Testis (tissue), 3 donors: ENCODE data around the gene SQSTM1. TPM values are rescaled to one million over a fixed set of nuclear protein-coding genes. Genes with fewer than 3 reads are reported as not detected.

Experiments
- DNase-seq: peaks from one replicate; pipeline ENCODE4 v3.0.0-alpha.2; 2019
- H3K27ac ChIP-seq, 2 donors: fragments of 200-600 bp; sonication (generic); one replicate each; pipeline ENCODE4 v1.5.1; 2019
- H3K27me3 ChIP-seq: fragments of 200-600 bp; sonication (generic); one replicate; pipeline ENCODE4 v1.5.1; 2019
- H3K36me3 ChIP-seq: fragments of 200-600 bp; sonication (generic); one replicate; pipeline ENCODE4 v1.5.1; 2017; ENCODE audit warnings: low read depth; ENCODE audit errors: missing control alignments
- H3K4me1 ChIP-seq: fragments of 200-600 bp; sonication (generic); one replicate; pipeline ENCODE4 v1.5.1; 2019
- H3K4me3 ChIP-seq, 2 donors: fragments of 200-600 bp; sonication (generic); one replicate each; pipeline ENCODE4 v1.5.1; 2017 to 2019
- H3K9me3 ChIP-seq: fragments of 200-600 bp; sonication (generic); one replicate; pipeline ENCODE4 v1.5.1; 2017
- CTCF ChIP-seq, 3 experiments: fragments of 450-650 bp in 2 of 3; fragments of 200-600 bp in 1 of 3; sonication (generic) in 1 of 3; IDR thresholded peaks; one replicate each; pipeline ENCODE4 v1.5.1; 2016 to 2019; ENCODE audit warnings: antibody characterized with exemption in 3 of 3, mild to moderate bottlenecking in 2 of 3, moderate library complexity in 1 of 3
- POLR2A ChIP-seq: fragments of 450-650 bp; IDR thresholded peaks from one replicate; pipeline ENCODE4 v1.6.1; 2017; ENCODE audit warnings: antibody characterized with exemption, mild to moderate bottlenecking, moderate library complexity
- WGBS, 2 donors: methylation state at CpG; one replicate each; pipeline ENCODE4 v1.1.5; 2018; 5-methylcytosine and 5-hydroxymethylcytosine counted together
- intact Hi-C: fragments of 100-400 bp; cut with DNase I; formaldehyde crosslinking; loops from one replicate; pipeline ENCODE4 v1.15.1; 2023; ENCODE audit warnings: low total_unique reads
- polyA plus RNA-seq: library from polyadenylated mRNA; stranded (reverse); fragments of 350-450 nt; fragmentation: Illumina TruSeq; extraction: RNeasy Lipid Tissue Mini Kit (QIAGEN cat#74804); gene quantifications from one replicate; pipeline ENCODE4 v1.2.3, GENCODE V29; 2014; ENCODE audit warnings: low read depth, low replicate concordance; ENCODE audit not compliant: insufficient read depth
- total RNA-seq, 2 donors: library from RNA; depleted of rRNA; stranded (reverse); fragments of >200 nt; gene quantifications; one replicate each; pipeline ENCODE4 v1.2.3, GENCODE V29; 2016

Gene SQSTM1
- total and polyA plus RNA-seq, 3 donors from 2014 or later: 165 to 255 (median 192) TPM

GRCh38 chr5:179798771-179799643, 21.7 kb upstream of the SQSTM1 start:
- intact Hi-C loops: no loop called here
- no peak for DNase-seq
- Histone ChIP-seq H3K9me3 (no peaks in the 10 kb centered on the region), H3K27ac (no peak overlapping the region), H3K36me3 (no peaks in the 10 kb centered on the region), H3K4me1 (peaks cover 44% of the 10 kb centered on the region), H3K4me3 (no peak overlapping the region), H3K27me3 (no peaks in the 10 kb centered on the region)
- TF ChIP-seq CTCF (IDR thresholded peaks at IDR 0.05): no peak
- no peak for TF ChIP-seq POLR2A
- 89 to 94% methylated on average over 24 to 36 of the region's 36 CpGs for WGBS, 2 donors

GRCh38 chr5:179799644-179799973, 21.1 kb upstream of the SQSTM1 start:
- Histone ChIP-seq H3K36me3 (no peaks in the 10 kb centered on the region), H3K27ac (no peak overlapping the region), H3K4me1 (peaks cover 44% of the 10 kb centered on the region), H3K4me3 (no peak overlapping the region), H3K9me3 (no peaks in the 10 kb centered on the region), H3K27me3 (no peaks in the 10 kb centered on the region)
- intact Hi-C loops: no loop called here
- 97 to 100% methylated on average over 1 to 5 of the region's 5 CpGs for WGBS, 2 donors
- DNase-seq: no peak
- no peak for TF ChIP-seq POLR2A
- TF ChIP-seq CTCF (IDR thresholded peaks at IDR 0.05): no peak

- H3K27ac ChIP-seq: no peak overlapping the region
- no peaks in the 10 kb centered on the region for H3K9me3 ChIP-seq
- intact Hi-C loops: no loop called here
- no peaks in the 10 kb centered on the region for H3K27me3 ChIP-seq
- WGBS, 2 donors: 93 to 95% methylated on average over 20 to 21 of the region's 21 CpGs
- no peak overlapping the region for H3K4me3 ChIP-seq
- TF ChIP-seq POLR2A: no peak
- TF ChIP-seq CTCF (IDR thresholded peaks at IDR 0.05): no peak
- H3K36me3 ChIP-seq: no peaks in the 10 kb centered on the region
- peaks cover 45% of the 10 kb centered on the region for H3K4me1 ChIP-seq
- DNase-seq: no peak
Observed at GRCh38 chr5:179800071-179800695, 20.5 kb upstream of the SQSTM1 start.

GRCh38 chr5:179800696-179801201, 20.0 kb upstream of the SQSTM1 start:
- Histone ChIP-seq H3K27me3 (no peaks in the 10 kb centered on the region), H3K27ac (no peak overlapping the region), H3K4me1 (peaks cover 43% of the 10 kb centered on the region), H3K4me3 (no peak overlapping the region), H3K9me3 (no peaks in the 10 kb centered on the region), H3K36me3 (no peaks in the 10 kb centered on the region)
- intact Hi-C loops: no loop called here
- 77 to 89% methylated on average over 6 to 12 of the region's 12 CpGs for WGBS, 2 donors
- DNase-seq: no peak
- TF ChIP-seq CTCF (IDR thresholded peaks at IDR 0.05) (no peak), POLR2A (no peak)
